ENCODE data around the gene ONECUT1.
"Not testable (repeated sequence)": the region's sequence is repeated elsewhere in the genome, so short reads cannot be mapped to it uniquely, and the experiment has no call there.

Gene ONECUT1

GRCh38 chr15:52790169-52790708 lies at the start of gene ONECUT1:
TSS of gene ONECUT1 (minus strand) at chr15:52790336. CDS start at chr15:52789884, 452 bp downstream.
- Histone ChIP-seq H3K4me3 (ENCODE audit: low read length) (peak within 1 kb of the TSS; percentile 69), H3K27me3 (ENCODE audit: control insufficient read depth, insufficient read depth, low read length) (peaks cover 55% of the 10 kb centered on the region), H3K9ac (ENCODE audit: low read length) (no peak within 1 kb of the TSS), H3K36me3 (ENCODE audit: control insufficient read depth, insufficient read depth, low read length) (no peaks in the 10 kb centered on the region), H3K27ac (ENCODE audit: low read depth, low read length) (no peak within 1 kb of the TSS), H3K4me1 (ENCODE audit: control insufficient read depth, insufficient read depth, low read length) (peaks cover 7% of the 10 kb centered on the region)

DNA sequence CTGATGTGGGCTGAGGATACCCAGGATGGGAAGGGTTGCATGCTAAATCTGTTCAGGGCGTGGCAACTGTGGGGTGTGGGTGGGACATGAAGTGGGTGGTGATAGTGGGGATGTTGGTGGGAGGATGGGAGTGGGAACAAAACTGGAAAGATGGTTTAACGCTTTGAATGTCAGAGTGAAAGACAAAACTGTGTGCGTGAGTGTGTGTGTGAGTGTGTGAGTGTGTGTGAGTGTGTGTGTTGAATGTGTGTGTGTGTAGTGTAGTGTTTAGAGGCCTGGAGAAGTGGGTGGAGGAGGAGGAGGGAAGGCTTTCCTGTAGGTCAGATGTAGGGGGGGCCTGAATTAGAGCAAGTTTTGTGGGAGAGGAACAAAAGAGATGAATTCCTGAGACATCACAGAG lies 44.2 kb upstream of the ONECUT1 start:
- no peak overlapping the region for H3K4me3 ChIP-seq (ENCODE audit: low read length)
- no peak overlapping the region for H3K27ac ChIP-seq (ENCODE audit: low read depth, low read length)
- H3K36me3 ChIP-seq (ENCODE audit: control insufficient read depth, insufficient read depth, low read length), result no peaks in the 10 kb centered on the region
- H3K4me1 ChIP-seq (ENCODE audit: control insufficient read depth, insufficient read depth, low read length), result no peaks in the 10 kb centered on the region
- H3K9ac ChIP-seq (ENCODE audit: low read length), result no peak overlapping the region
- no peaks in the 10 kb centered on the region for H3K27me3 ChIP-seq (ENCODE audit: control insufficient read depth, insufficient read depth, low read length)

- not testable (repeated sequence) for H3K27ac ChIP-seq (ENCODE audit: low read depth, low read length); H3K36me3 ChIP-seq (ENCODE audit: control insufficient read depth, insufficient read depth, low read length); H3K4me1 ChIP-seq (ENCODE audit: control insufficient read depth, insufficient read depth, low read length); H3K4me3 ChIP-seq (ENCODE audit: low read length); H3K27me3 ChIP-seq (ENCODE audit: control insufficient read depth, insufficient read depth, low read length); H3K9ac ChIP-seq (ENCODE audit: low read length)
Measured at GRCh38 chr15:52824169-52824942, 34.2 kb upstream of the ONECUT1 start.

DNA sequence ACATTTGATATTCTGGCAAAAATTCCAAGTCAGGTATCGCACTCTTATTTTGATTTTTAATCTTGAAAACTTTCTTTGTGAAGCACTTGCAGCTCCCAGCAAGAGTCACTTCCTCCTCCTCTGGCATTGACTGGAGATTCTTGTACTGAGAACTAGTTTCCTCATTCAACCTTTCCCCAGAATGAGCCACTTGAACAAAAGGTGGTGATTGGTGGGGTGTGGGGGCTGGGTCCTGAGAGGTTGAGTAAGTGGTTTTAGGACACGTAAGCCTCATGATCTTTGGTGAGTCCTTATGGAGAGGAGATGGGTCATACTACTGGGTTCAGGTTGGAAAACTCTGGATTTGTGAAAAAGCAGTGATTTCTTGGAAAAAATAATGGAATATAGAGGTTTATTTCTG lies 32.3 kb upstream of the ONECUT1 start:
- Histone ChIP-seq H3K27ac (ENCODE audit: low read depth, low read length) (no peak overlapping the region), H3K4me3 (ENCODE audit: low read length) (no peak overlapping the region), H3K9ac (ENCODE audit: low read length) (no peak overlapping the region), H3K4me1 (ENCODE audit: control insufficient read depth, insufficient read depth, low read length) (no peaks in the 10 kb centered on the region), H3K27me3 (ENCODE audit: control insufficient read depth, insufficient read depth, low read length) (no peaks in the 10 kb centered on the region), H3K36me3 (ENCODE audit: control insufficient read depth, insufficient read depth, low read length) (no peaks in the 10 kb centered on the region)

DNA sequence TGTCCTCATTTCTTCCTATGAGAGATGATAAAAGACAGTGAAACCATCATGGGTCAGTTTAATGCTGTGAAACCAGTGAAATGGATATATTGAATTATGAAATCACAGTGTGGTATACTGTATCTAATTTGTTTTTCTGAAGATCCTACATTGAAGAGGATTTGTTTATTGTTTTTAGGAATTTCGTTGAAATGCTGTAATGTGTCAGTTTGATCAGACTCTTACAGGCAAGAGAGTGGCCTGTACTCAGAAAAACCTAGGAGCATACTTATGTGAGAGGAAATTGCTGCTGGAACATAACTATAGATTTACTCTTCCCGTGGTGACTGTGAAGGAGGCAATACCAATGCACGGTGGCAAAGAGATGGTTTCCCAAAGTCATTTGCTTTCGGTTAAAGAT lies 29.1 kb upstream of the ONECUT1 start:
- Histone ChIP-seq H3K27me3 (ENCODE audit: control insufficient read depth, insufficient read depth, low read length) (no peaks in the 10 kb centered on the region), H3K36me3 (ENCODE audit: control insufficient read depth, insufficient read depth, low read length) (no peaks in the 10 kb centered on the region), H3K27ac (ENCODE audit: low read depth, low read length) (no peak overlapping the region), H3K9ac (ENCODE audit: low read length) (no peak overlapping the region), H3K4me1 (ENCODE audit: control insufficient read depth, insufficient read depth, low read length) (no peaks in the 10 kb centered on the region), H3K4me3 (ENCODE audit: low read length) (no peak overlapping the region)

DNA sequence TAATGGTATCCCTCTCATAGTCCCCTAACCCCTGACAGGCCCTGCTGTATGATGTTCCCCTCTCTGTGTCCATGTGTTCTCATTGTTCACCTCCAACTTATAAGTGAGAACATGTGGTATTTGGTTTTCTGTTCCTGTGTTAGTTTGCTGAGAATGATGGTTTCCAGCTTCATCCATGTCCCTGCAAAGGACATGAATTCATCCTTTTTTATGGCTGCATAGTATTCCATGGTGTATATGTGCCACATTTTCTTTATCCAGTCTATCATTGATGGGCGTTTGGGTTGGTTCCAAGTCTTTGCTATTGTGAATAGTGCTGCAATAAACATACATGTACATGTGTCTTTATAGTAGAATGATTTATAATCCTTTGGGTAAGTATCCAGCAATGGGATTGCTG lies 25.8 kb upstream of the ONECUT1 start:
- not testable (repeated sequence) for H3K27me3 ChIP-seq (ENCODE audit: control insufficient read depth, insufficient read depth, low read length); H3K4me3 ChIP-seq (ENCODE audit: low read length); H3K36me3 ChIP-seq (ENCODE audit: control insufficient read depth, insufficient read depth, low read length); H3K9ac ChIP-seq (ENCODE audit: low read length); H3K4me1 ChIP-seq (ENCODE audit: control insufficient read depth, insufficient read depth, low read length); H3K27ac ChIP-seq (ENCODE audit: low read depth, low read length)

DNA sequence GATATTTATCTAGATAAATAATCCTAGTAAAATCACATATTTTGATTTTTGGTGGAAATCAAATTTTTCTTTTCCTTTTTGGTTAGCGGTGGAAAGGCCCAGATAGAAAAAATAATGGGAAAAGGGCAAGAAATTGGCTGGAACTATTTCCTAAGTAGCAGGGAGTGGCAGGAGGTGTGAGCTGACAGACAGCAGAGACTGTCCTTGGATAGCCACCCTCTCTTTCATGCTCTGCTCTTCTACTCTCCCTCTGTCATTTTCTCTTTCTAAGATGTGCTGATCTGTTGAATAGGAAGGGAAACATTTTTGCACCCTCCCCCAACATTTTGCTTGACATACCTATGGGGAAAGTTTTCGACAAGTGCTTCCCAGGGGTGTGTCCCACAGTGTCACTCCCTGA lies 18.9 kb upstream of the ONECUT1 start:
- H3K36me3 ChIP-seq (ENCODE audit: control insufficient read depth, insufficient read depth, low read length), result no peaks in the 10 kb centered on the region
- H3K4me1 ChIP-seq (ENCODE audit: control insufficient read depth, insufficient read depth, low read length), result no peaks in the 10 kb centered on the region
- H3K4me3 ChIP-seq (ENCODE audit: low read length), result no peak overlapping the region
- H3K27ac ChIP-seq (ENCODE audit: low read depth, low read length), result no peak overlapping the region
- H3K27me3 ChIP-seq (ENCODE audit: control insufficient read depth, insufficient read depth, low read length), result peaks cover 23% of the 10 kb centered on the region
- no peak overlapping the region for H3K9ac ChIP-seq (ENCODE audit: low read length)

GRCh38 chr15:52808441-52808840 lies 18.3 kb upstream of the ONECUT1 start:
- Histone ChIP-seq H3K27ac (ENCODE audit: low read depth, low read length) (no peak overlapping the region), H3K27me3 (ENCODE audit: control insufficient read depth, insufficient read depth, low read length) (peaks cover 23% of the 10 kb centered on the region), H3K4me1 (ENCODE audit: control insufficient read depth, insufficient read depth, low read length) (no peaks in the 10 kb centered on the region), H3K9ac (ENCODE audit: low read length) (no peak overlapping the region), H3K36me3 (ENCODE audit: control insufficient read depth, insufficient read depth, low read length) (no peaks in the 10 kb centered on the region), H3K4me3 (ENCODE audit: low read length) (no peak overlapping the region)

- Histone ChIP-seq H3K27me3 (ENCODE audit: control insufficient read depth, insufficient read depth, low read length) (peaks cover 32% of the 10 kb centered on the region), H3K36me3 (ENCODE audit: control insufficient read depth, insufficient read depth, low read length) (no peaks in the 10 kb centered on the region), H3K9ac (ENCODE audit: low read length) (no peak overlapping the region), H3K4me3 (ENCODE audit: low read length) (peak overlapping the region; percentile 36), H3K4me1 (ENCODE audit: control insufficient read depth, insufficient read depth, low read length) (no peaks in the 10 kb centered on the region), H3K27ac (ENCODE audit: low read depth, low read length) (no peak overlapping the region)
Measured at GRCh38 chr15:52806284-52806655, 16.1 kb upstream of the ONECUT1 start.

- H3K27ac ChIP-seq (ENCODE audit: low read depth, low read length), result no peak overlapping the region
- no peaks in the 10 kb centered on the region for H3K4me1 ChIP-seq (ENCODE audit: control insufficient read depth, insufficient read depth, low read length)
- peaks cover 38% of the 10 kb centered on the region for H3K27me3 ChIP-seq (ENCODE audit: control insufficient read depth, insufficient read depth, low read length)
- H3K9ac ChIP-seq (ENCODE audit: low read length), result no peak overlapping the region
- H3K4me3 ChIP-seq (ENCODE audit: low read length), result peak overlapping the region; percentile 36
- no peaks in the 10 kb centered on the region for H3K36me3 ChIP-seq (ENCODE audit: control insufficient read depth, insufficient read depth, low read length)
Measured at GRCh38 chr15:52805351-52806283, 15.5 kb upstream of the ONECUT1 start.

- Histone ChIP-seq H3K9ac (ENCODE audit: low read length) (no peak overlapping the region), H3K27ac (ENCODE audit: low read depth, low read length) (no peak overlapping the region), H3K36me3 (ENCODE audit: control insufficient read depth, insufficient read depth, low read length) (no peaks in the 10 kb centered on the region), H3K27me3 (ENCODE audit: control insufficient read depth, insufficient read depth, low read length) (peaks cover 44% of the 10 kb centered on the region), H3K4me3 (ENCODE audit: low read length) (peak overlapping the region; percentile 52), H3K4me1 (ENCODE audit: control insufficient read depth, insufficient read depth, low read length) (no peaks in the 10 kb centered on the region)
Measured at GRCh38 chr15:52804526-52805081, 14.5 kb upstream of the ONECUT1 start.
